Keratinocyte (primary cell): ENCODE results near the gene CFAP70.

ENCODE experiments used
- EZH2 ChIP-seq: IDR thresholded peaks from one replicate; pipeline ENCODE4 v1.6.1; 2012; ENCODE audit warnings: inconsistent platforms, mild to moderate bottlenecking, low read length, moderate library complexity
- TF ChIP-seq, protein P1 (sequence below), 3 experiments: IDR thresholded peaks in 1 of 3; conservative IDR thresholded peaks in 1 of 3; optimal IDR thresholded peaks in 1 of 3; 2 replicates in 2 of 3; 3 replicates in 1 of 3; pipeline versions ENCODE3 to v1.5.1; 2011; ENCODE audit warnings: low read length in 3 of 3, mild to moderate bottlenecking in 3 of 3, moderate library complexity in 2 of 3, control low read depth in 1 of 3, inconsistent platforms in 1 of 3; ENCODE audit not compliant: insufficient read depth in 2 of 3; ENCODE audit errors: extremely low read depth in 1 of 3

DNA sequence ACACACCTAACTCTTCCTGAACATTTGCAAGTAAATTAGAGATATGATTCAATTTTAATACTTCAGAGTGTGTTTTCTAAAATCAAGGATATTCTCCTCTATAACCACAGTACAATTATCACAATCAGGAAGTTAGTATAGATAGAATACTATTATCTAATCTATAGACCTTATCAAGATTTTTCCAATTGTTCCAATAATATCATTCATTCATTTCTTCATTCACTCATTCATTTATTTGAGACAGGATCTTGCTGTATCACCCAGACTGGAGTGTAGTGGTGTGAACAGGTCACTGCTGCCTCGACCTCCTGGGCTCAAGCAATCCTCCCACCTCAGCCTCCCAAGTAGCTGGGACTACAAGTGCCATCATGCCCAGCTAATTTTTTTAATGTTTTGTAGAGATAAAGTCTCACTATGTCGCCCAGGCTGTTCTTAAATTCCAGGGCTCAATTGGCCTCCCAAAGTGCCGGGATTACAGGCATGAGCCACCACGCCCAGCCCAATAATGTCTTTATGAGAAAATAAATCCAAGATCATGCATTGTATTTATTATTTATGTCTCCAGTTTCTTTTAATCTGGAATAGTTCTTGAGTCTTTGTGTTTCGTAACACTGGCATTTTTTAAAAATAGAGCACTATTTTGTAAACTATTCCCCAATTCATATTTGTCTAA, 95.6 kb downstream of the CFAP70 start:
- no peak for TF ChIP-seq EZH2
- TF ChIP-seq, protein P1, sequence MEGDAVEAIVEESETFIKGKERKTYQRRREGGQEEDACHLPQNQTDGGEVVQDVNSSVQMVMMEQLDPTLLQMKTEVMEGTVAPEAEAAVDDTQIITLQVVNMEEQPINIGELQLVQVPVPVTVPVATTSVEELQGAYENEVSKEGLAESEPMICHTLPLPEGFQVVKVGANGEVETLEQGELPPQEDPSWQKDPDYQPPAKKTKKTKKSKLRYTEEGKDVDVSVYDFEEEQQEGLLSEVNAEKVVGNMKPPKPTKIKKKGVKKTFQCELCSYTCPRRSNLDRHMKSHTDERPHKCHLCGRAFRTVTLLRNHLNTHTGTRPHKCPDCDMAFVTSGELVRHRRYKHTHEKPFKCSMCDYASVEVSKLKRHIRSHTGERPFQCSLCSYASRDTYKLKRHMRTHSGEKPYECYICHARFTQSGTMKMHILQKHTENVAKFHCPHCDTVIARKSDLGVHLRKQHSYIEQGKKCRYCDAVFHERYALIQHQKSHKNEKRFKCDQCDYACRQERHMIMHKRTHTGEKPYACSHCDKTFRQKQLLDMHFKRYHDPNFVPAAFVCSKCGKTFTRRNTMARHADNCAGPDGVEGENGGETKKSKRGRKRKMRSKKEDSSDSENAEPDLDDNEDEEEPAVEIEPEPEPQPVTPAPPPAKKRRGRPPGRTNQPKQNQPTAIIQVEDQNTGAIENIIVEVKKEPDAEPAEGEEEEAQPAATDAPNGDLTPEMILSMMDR (optimal IDR thresholded peaks at IDR 0.05 in 1 of 3, IDR thresholded peaks at IDR 0.05 in 1 of 3, conservative IDR thresholded peaks at IDR 0.05 in 1 of 3; ENCODE audit: extremely low read depth in 1 of 3, insufficient read depth in 2 of 3, low read length in 3 of 3), result no peak
